NCI-H2029 (cell line): ENCODE data around the gene MTNR1A.

ENCODE experiments used
- DNase-seq: peaks from one replicate; lab custom pipeline; 2025; lab: John Stamatoyannopoulos, UW

Gene MTNR1A

DNA sequence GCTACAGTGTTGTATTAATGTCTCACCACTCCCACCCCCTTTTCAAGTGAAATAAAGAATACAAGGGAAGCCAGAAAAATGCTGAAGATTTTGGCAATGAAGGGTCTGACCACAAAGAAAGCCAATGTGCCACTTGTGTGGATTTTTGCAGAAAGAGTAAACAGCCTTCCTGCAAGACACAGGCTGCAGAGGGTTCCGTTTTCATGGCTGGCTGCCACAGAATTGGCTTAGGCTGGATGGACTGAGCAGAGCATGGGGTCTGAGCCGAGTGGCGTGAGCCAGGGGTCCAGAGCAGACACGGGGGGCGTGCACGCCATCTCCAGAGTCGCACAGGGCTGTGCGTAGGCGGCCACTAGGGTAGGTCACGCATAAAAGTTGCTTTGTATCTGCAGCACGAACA lies 69.2 kb downstream of the MTNR1A start:
- no peak for DNase-seq

DNA sequence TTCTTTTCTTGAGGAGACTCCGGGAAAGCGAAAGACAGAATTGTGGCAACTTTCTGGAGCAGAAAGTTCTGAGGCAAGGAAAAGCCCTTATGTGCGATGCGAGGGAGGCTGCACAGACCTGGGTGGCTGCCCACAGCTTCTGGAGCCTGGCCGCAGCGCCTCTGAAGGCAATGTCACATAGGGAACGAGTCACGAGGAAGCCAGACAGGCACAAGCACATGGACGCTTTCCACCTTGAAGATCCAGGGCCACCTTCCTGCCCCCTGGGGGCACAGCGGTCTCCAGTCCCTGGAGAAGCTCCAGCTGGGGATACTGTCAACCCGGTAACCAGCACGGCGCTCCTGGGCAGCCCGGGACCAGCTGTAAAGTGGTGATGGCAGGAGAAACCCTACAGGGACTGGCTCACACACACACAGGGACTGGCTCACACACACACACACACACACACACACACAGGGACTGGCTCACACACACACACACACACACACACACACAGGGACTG lies 69.8 kb downstream of the MTNR1A start:
- DNase-seq = no peak

DNA sequence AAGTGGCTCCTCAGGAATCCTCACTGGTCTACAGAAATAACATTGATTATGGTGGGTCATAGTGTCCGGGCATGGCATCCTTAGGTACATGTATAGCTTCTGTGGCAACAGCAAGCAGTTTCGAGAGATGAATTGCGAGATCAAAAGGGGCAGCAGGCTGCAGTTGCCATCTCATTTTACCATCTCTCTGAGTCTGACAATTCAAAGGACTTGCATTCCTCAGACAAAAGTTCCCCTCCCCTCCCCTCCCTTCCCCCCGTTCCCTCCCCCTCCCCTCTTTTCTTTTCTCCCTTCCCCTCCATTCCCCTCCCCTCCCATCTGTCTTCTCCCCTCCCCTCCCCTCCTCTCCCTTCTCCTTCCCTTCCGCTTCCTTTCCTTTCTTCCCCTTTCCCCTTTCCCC lies 70.2 kb downstream of the MTNR1A start:
- DNase-seq = no peak

DNA sequence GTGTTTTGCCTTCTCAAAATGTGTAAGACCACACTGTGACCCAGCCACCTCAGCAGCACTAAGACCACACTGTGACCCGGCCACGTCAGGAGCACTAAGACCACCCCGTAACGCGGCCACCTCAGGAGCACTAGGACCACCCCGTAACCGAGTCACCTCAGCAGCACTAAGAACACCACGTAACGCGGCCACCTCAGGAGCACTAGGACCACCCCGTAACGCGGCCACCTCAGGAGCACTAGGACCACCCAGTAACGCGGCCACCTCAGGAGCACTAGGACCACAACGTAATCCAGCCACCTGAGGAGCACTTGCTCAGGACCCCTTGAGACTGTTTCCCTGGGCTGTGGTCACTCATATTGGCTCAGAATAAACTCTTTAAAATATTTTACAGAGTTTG lies 71.7 kb downstream of the MTNR1A start:
- no peak for DNase-seq
